Measurements from ENCODE around the gene FFAR4.

The FFAR4 gene

DNA sequence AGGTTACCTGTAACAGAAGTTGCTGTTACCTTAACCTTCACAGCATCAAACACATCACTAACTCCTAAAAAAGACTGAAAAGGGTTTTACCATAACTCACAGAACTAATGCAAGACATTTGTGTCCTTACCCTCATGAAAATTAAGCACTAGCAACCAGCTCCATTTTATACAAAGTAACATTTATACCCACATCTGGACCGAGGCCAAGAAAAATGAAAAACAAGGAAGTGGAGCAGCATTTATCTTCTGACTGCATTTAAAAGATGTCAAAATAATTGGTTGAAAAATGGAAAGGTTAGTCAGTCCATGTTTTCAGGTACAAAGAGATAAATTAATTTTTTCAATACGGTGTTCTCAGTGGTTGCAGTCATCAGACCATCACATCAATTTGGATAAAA lies 37.7 kb downstream of the FFAR4 start:
- TF ChIP-seq, protein P1, sequence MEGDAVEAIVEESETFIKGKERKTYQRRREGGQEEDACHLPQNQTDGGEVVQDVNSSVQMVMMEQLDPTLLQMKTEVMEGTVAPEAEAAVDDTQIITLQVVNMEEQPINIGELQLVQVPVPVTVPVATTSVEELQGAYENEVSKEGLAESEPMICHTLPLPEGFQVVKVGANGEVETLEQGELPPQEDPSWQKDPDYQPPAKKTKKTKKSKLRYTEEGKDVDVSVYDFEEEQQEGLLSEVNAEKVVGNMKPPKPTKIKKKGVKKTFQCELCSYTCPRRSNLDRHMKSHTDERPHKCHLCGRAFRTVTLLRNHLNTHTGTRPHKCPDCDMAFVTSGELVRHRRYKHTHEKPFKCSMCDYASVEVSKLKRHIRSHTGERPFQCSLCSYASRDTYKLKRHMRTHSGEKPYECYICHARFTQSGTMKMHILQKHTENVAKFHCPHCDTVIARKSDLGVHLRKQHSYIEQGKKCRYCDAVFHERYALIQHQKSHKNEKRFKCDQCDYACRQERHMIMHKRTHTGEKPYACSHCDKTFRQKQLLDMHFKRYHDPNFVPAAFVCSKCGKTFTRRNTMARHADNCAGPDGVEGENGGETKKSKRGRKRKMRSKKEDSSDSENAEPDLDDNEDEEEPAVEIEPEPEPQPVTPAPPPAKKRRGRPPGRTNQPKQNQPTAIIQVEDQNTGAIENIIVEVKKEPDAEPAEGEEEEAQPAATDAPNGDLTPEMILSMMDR (IDR thresholded peaks at IDR 0.05) = no peak
- peaks cover 0 to 19% (median 12%) of the 10 kb centered on the region in 4 donors for H3K4me1 ChIP-seq
- intact Hi-C loops (cut with DNase I; ENCODE audit: low total_unique reads) = no loop called here
- H3K27me3 ChIP-seq = peaks cover 0 to 37% of the 10 kb centered on the region in 2 donors
- no peak overlapping the region for H3K27ac ChIP-seq
- no peak overlapping the region for H3K4me3 ChIP-seq
- H3K36me3 ChIP-seq = no peaks in the 10 kb centered on the region
- peaks cover 0 to 5% (median 4%) of the 10 kb centered on the region in 3 donors for H3K9me3 ChIP-seq
- DNase-seq = no peak

DNA sequence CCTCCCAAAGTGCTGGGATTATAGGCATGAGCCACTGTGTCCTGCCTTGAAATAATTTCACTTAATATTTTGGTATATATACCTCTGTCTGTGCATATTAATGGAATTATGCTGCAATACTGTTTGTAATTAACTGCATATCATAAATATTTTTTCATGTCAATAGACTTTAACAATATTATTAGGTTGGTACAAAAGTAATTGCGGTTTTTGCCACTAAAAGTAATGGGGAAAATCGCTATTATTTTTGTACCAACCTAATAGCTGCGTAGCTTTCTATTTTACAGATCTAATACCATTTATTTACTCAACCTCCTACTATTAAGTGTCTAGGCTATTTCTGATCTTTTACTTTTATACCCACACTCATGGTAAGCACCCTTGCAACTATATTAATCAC lies 42.0 kb downstream of the FFAR4 start:
- Histone ChIP-seq H3K36me3 (no peaks in the 10 kb centered on the region), H3K27me3 (peaks cover 0 to 17% of the 10 kb centered on the region in 2 donors), H3K4me3 (no peak overlapping the region), H3K27ac (no peak overlapping the region), H3K4me1 (no peaks in the 10 kb centered on the region), H3K9me3 (peaks cover 0 to 5% (median 4%) of the 10 kb centered on the region in 3 donors)
- intact Hi-C loops (cut with DNase I; ENCODE audit: low total_unique reads) = no loop called here
- TF ChIP-seq, protein P1 (IDR thresholded peaks at IDR 0.05) = no peak
- DNase-seq = no peak

DNA sequence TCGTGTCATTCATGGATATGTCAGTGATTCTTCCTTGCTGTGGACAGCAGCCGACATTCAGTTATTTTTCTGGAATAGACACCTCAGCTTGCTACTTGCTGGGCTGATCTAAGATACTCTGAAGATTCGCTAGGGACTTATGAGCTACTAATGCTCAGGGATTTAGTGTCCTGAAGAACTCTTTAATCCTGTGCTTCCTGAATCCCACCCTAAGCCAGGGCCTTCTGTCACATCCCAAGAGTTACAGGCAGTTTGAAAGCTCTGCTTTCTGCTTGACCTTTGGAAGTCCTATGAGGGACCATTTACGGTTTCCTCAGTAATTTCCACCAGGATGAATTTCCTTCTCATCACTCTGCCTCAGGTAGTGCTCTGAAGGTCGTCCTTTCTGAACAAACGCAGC lies 45.8 kb downstream of the FFAR4 start, which contains the start of gene PDE6C:
PDE6C (plus strand) TSS at position 227 of the 400 bp plus-strand sequence. CDS start 189 bp downstream, outside the sequence.
- H3K27ac ChIP-seq = no peak within 1 kb of the TSS
- no peak within 1 kb of the TSS for H3K4me3 ChIP-seq
- no peak for DNase-seq
- H3K9me3 ChIP-seq = peaks cover 0 to 4% (median 3%) of the 10 kb centered on the region in 3 donors
- no peaks in the 10 kb centered on the region for H3K4me1 ChIP-seq
- peaks cover 0 to under 1% of the 10 kb centered on the region in 2 donors for H3K27me3 ChIP-seq
- TF ChIP-seq, protein P1 (IDR thresholded peaks at IDR 0.05) = no peak
- intact Hi-C loops (cut with DNase I; ENCODE audit: low total_unique reads) = no loop called here
- H3K36me3 ChIP-seq = no peaks in the 10 kb centered on the region

DNA sequence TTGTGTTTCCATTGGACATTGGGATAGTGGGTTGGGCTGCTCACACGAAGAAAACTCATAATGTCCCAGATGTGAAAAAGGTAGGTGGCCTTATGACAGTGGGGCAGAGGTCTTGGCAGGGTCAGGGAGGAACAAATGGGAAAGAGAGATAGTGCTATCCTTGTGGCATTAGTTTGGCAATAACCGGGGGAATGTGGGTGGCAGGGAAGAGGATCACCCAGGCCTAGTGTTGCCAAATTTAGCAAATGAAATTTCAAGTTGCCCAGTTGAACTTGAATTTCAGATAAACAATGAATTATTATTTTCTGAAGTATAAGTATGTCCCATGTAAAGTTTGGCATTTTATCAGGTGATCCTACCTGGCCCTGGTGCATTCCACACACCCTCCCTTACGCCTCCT lies 46.7 kb downstream of the FFAR4 start:
- Histone ChIP-seq H3K27ac (no peak overlapping the region), H3K4me3 (no peak overlapping the region), H3K36me3 (no peaks in the 10 kb centered on the region), H3K27me3 (no peaks in the 10 kb centered on the region), H3K4me1 (no peaks in the 10 kb centered on the region), H3K9me3 (no peaks in the 10 kb centered on the region)
- TF ChIP-seq, protein P1 (IDR thresholded peaks at IDR 0.05) = no peak
- intact Hi-C loops (cut with DNase I; ENCODE audit: low total_unique reads) = no loop called here
- no peak for DNase-seq

DNA sequence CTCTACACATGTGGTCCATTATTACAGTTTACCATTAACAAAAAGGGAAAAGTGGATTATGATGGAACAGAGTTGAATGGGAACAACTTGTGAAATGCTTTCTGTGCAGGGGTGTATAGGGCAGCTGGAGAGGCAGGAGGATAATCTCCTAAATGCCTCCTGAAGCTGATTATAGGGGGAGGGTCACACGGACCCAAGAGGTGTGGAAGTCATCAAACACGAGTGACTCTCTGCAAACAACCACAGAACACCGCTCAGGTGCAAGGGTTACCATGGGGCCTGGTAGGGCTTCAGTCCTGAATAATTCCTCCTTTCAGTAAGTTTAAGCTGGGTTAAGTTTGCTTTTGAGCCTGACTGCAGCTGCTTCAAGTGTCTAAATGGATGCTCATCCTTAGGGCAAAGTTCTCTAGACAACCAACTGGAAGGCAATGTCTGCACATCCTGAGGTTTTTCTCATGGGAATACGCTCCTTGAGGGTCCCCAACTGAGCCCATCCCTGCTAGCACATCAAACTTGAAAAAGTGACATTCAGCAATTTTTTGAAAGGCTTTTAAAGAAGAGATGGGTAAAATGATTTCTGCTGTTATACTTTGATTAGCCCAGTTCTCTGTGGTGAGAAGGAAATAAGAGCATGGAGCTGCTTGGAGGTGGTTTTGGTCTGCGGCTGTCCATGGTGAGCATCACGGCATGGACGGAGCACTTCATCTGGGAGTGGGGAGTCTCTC lies 47.8 kb downstream of the FFAR4 start:
- Histone ChIP-seq H3K36me3 (no peaks in the 10 kb centered on the region), H3K4me3 (no peak overlapping the region), H3K9me3 (no peaks in the 10 kb centered on the region), H3K27ac (no peak overlapping the region), H3K4me1 (no peaks in the 10 kb centered on the region), H3K27me3 (no peaks in the 10 kb centered on the region)
- no peak for DNase-seq
- TF ChIP-seq, protein P1 (IDR thresholded peaks at IDR 0.05) = no peak
- intact Hi-C loops (cut with DNase I; ENCODE audit: low total_unique reads) = no loop called here
